Left lung (tissue), 10 donors: ENCODE results near the gene NACC1. TPM values are rescaled to one million over a fixed set of nuclear protein-coding genes. Genes with fewer than 3 reads are reported as not detected.

Source experiments
- ATAC-seq: fragments of 200-7000 bp; cut with Tn5 transposase; one replicate; pipeline ENCODE4 v1.9.1; 2020; ENCODE audit warnings: moderate library complexity
- DNase-seq, 4 donors: peaks; one replicate each; pipeline ENCODE4 v3.0.0-alpha.2; 2013 to 2020
- H3K27ac ChIP-seq, 2 donors: fragments of 200-600 bp; sonication (generic) in 1 of 2; one replicate each; pipeline versions ENCODE4 v1.5.0 to v1.8.0; 2020 to 2021
- H3K27me3 ChIP-seq, 2 donors: fragments of 200-600 bp; sonication (generic) in 1 of 2; one replicate each; pipeline versions ENCODE4 v1.5.0 to v1.8.0; 2020 to 2021
- H3K36me3 ChIP-seq, 2 donors: fragments of 200-600 bp; sonication (generic) in 1 of 2; one replicate each; pipeline versions ENCODE4 v1.5.0 to v1.8.0; 2020 to 2021
- H3K4me1 ChIP-seq, 2 donors: fragments of 200-600 bp; one replicate each; pipeline ENCODE4 v1.8.0; 2021
- H3K4me3 ChIP-seq, 2 donors: fragments of 200-600 bp; sonication (generic) in 1 of 2; one replicate each; pipeline versions ENCODE4 v1.5.0 to v1.8.0; 2020 to 2021; ENCODE audit warnings: mild to moderate bottlenecking in 1 of 2
- H3K9me3 ChIP-seq, 2 donors: fragments of 200-600 bp; sonication (generic) in 1 of 2; one replicate each; pipeline versions ENCODE4 v1.5.0 to v1.8.0; 2020 to 2021
- CTCF ChIP-seq, 2 donors: fragments of 200-600 bp; sonication (generic) in 1 of 2; IDR thresholded peaks; one replicate each; pipeline versions ENCODE4 v1.5.0 to v1.8.0; 2021; ENCODE audit warnings: antibody characterized with exemption in 2 of 2
- intact Hi-C, 2 donors: fragments of 100-400 bp; cut with DNase I; formaldehyde crosslinking; loops; one replicate each; pipeline versions ENCODE4 v1.11.2 to v1.14.2; 2022
- polyA plus RNA-seq, 6 donors: library from polyadenylated mRNA; unstranded; fragments of 120-200 nt; gene quantifications; one replicate each; pipeline ENCODE4 v1.2.1, GENCODE V29; 2013; ENCODE audit not compliant: insufficient read length in 6 of 6
- total RNA-seq, 2 donors: library from RNA; stranded (reverse); fragmentation: NEBNext Ultra II Directional; extraction: Animal tissue kit (Norgen Biotek cat#: 25700); gene quantifications; one replicate each; pipeline ENCODE4 v1.2.1, GENCODE V29; 2021
- donor health status: DM: no; HTN: yes; CAD: no.
- donor health status: DM: no; HTN: no; CAD: no.

The NACC1 gene
- total and polyA plus RNA-seq, 8 donors = 14.9 to 92.5 (median 21.1) TPM

GRCh38 chr19:13095934-13096927, 21.8 kb upstream of the NACC1 start:
- Histone ChIP-seq H3K27ac (peak overlapping the region; percentile 44 to 98), H3K4me3 (peak overlapping the region in 1 of 2 donors; percentile 50), H3K4me1 (peaks cover 29 to 75% of the 10 kb centered on the region in 2 donors), H3K9me3 (no peaks in the 10 kb centered on the region), H3K27me3 (peaks cover 0 to 12% of the 10 kb centered on the region in 2 donors), H3K36me3 (peaks cover 0 to 23% of the 10 kb centered on the region in 2 donors)
- ATAC-seq (no peak), DNase-seq (peak in 1 of 4 donors; percentile 88)
- intact Hi-C loops = loop anchor here in 1 of 2 donors (10.0 kb wide), 1 partner anchor 111 kb away; no protein-coding TSS in a partner anchor
- peak in 1 of 2 donors; percentile 19 for TF ChIP-seq CTCF (IDR thresholded peaks at IDR 0.05)

- Histone ChIP-seq H3K27me3 (peaks cover 0 to 12% of the 10 kb centered on the region in 2 donors), H3K36me3 (peaks cover 0 to 23% of the 10 kb centered on the region in 2 donors), H3K27ac (peak overlapping the region; percentile 90 to 98), H3K4me3 (peak overlapping the region in 1 of 2 donors; percentile 50), H3K4me1 (peaks cover 21 to 81% of the 10 kb centered on the region in 2 donors), H3K9me3 (no peaks in the 10 kb centered on the region)
- TF ChIP-seq CTCF (IDR thresholded peaks at IDR 0.05) = no peak
- DNase-seq (no peak), ATAC-seq (no peak)
- intact Hi-C loops = loop anchor here in 1 of 2 donors (10.0 kb wide), 1 partner anchor 112 kb away; no protein-coding TSS in a partner anchor
Measured at GRCh38 chr19:13097033-13097462, 21.0 kb upstream of the NACC1 start.

- peak; percentile 3 for ATAC-seq
- peak overlapping the region; percentile 2 to 50 for H3K4me3 ChIP-seq
- no peak for TF ChIP-seq CTCF (IDR thresholded peaks at IDR 0.05)
- intact Hi-C loops = loop anchor here in 1 of 2 donors (10.0 kb wide), 1 partner anchor 113 kb away; no protein-coding TSS in a partner anchor
- H3K36me3 ChIP-seq = peaks cover 0 to 23% of the 10 kb centered on the region in 2 donors
- H3K4me1 ChIP-seq = peaks cover 19 to 82% of the 10 kb centered on the region in 2 donors
- peak overlapping the region; percentile 90 to 98 for H3K27ac ChIP-seq
- H3K9me3 ChIP-seq = no peaks in the 10 kb centered on the region
- H3K27me3 ChIP-seq = peaks cover 0 to 12% of the 10 kb centered on the region in 2 donors
- peak in 1 of 4 donors; percentile 91 for DNase-seq
Measured at GRCh38 chr19:13097463-13098258, 20.4 kb upstream of the NACC1 start.

- Histone ChIP-seq H3K27me3 (peaks cover 0 to 12% of the 10 kb centered on the region in 2 donors), H3K36me3 (peaks cover 0 to 23% of the 10 kb centered on the region in 2 donors), H3K27ac (peak overlapping the region; percentile 90 to 98), H3K4me1 (peaks cover 15 to 83% of the 10 kb centered on the region in 2 donors), H3K4me3 (peak overlapping the region; percentile 21 to 50), H3K9me3 (no peaks in the 10 kb centered on the region)
- DNase-seq (peak in 1 of 4 donors; percentile 70), ATAC-seq (peak; percentile 8)
- no peak for TF ChIP-seq CTCF (IDR thresholded peaks at IDR 0.05)
- intact Hi-C loops = loop anchor here in 1 of 2 donors (10.0 kb wide), 1 partner anchor 114 kb away; no protein-coding TSS in a partner anchor
Measured at GRCh38 chr19:13098277-13099072, 19.6 kb upstream of the NACC1 start.
